ENCODE measurements around the gene A2ML1.
"Not testable (repeated sequence)": the region's sequence is repeated elsewhere in the genome, so short reads cannot be mapped to it uniquely, and the experiment has no call there.

DNA sequence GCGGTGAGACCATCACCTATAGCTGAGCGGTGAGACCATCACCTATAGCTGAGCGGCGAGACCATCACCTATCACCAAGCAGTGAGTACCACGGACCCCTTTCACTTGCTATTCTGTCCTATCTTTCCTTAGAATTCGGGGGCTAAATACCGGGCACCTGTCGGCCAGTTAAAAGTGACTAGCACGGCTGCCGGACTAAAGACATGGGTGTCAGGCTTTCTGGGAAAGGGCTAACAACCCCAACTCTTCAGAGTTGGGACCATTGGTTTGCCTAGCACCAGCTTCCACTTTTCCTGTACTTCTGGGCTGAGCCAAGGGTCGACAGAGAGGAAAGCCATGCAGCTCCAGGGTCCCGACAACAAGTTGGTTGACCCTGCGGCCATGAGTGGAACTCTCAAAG, 33.7 kb upstream of the A2ML1 start:
- TF ChIP-seq, protein P1, sequence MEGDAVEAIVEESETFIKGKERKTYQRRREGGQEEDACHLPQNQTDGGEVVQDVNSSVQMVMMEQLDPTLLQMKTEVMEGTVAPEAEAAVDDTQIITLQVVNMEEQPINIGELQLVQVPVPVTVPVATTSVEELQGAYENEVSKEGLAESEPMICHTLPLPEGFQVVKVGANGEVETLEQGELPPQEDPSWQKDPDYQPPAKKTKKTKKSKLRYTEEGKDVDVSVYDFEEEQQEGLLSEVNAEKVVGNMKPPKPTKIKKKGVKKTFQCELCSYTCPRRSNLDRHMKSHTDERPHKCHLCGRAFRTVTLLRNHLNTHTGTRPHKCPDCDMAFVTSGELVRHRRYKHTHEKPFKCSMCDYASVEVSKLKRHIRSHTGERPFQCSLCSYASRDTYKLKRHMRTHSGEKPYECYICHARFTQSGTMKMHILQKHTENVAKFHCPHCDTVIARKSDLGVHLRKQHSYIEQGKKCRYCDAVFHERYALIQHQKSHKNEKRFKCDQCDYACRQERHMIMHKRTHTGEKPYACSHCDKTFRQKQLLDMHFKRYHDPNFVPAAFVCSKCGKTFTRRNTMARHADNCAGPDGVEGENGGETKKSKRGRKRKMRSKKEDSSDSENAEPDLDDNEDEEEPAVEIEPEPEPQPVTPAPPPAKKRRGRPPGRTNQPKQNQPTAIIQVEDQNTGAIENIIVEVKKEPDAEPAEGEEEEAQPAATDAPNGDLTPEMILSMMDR (IDR thresholded peaks at IDR 0.05), result not testable (repeated sequence)
- TF ChIP-seq EP300 (IDR thresholded peaks at IDR 0.05), result not testable (repeated sequence)

Data from gastroesophageal sphincter (tissue), 3 donors.